ENCODE data around the gene LRGUK.

The LRGUK gene

DNA sequence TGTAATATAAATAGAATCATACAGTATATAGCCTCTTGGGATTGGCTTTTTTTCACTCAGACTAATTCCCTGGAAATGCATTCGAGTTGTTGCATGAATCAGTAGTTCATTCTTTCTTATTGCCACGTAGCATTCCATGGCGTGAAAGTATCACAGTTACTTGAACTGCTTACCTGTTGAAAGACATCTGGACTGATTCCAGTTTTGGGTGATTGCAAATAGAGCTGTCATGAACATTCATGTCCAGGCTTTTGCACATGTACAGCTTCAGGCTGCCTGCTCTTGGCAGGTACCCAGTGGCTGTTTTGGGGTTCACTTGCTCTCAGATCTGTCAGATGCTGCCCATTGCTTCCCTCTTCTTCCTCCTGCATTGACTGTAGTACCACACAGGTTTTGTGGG is 54.9 kb downstream of the LRGUK start:
- ChIA-PET POLR2A (no interaction called here), CTCF (no interaction called here)
- H3K9me3 ChIP-seq (ENCODE audit: control insufficient read depth, insufficient read depth, low read depth, low read length) = no peaks in the 10 kb centered on the region
- H3K4me1 ChIP-seq (ENCODE audit: control insufficient read depth, insufficient read depth, low read length) = no peaks in the 10 kb centered on the region
- no peak for TF ChIP-seq FEZF1 (tag by site-specific recombination; IDR thresholded peaks at IDR 0.05)
- TF ChIP-seq, protein P1, sequence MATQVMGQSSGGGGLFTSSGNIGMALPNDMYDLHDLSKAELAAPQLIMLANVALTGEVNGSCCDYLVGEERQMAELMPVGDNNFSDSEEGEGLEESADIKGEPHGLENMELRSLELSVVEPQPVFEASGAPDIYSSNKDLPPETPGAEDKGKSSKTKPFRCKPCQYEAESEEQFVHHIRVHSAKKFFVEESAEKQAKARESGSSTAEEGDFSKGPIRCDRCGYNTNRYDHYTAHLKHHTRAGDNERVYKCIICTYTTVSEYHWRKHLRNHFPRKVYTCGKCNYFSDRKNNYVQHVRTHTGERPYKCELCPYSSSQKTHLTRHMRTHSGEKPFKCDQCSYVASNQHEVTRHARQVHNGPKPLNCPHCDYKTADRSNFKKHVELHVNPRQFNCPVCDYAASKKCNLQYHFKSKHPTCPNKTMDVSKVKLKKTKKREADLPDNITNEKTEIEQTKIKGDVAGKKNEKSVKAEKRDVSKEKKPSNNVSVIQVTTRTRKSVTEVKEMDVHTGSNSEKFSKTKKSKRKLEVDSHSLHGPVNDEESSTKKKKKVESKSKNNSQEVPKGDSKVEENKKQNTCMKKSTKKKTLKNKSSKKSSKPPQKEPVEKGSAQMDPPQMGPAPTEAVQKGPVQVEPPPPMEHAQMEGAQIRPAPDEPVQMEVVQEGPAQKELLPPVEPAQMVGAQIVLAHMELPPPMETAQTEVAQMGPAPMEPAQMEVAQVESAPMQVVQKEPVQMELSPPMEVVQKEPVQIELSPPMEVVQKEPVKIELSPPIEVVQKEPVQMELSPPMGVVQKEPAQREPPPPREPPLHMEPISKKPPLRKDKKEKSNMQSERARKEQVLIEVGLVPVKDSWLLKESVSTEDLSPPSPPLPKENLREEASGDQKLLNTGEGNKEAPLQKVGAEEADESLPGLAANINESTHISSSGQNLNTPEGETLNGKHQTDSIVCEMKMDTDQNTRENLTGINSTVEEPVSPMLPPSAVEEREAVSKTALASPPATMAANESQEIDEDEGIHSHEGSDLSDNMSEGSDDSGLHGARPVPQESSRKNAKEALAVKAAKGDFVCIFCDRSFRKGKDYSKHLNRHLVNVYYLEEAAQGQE (tag by site-specific recombination; IDR thresholded peaks at IDR 0.05) = no peak
- TF ChIP-seq ZNF19 (tag by site-specific recombination; IDR thresholded peaks at IDR 0.05; ENCODE audit: low read depth) = no peak
- no peak for TF ChIP-seq ZNF266 (tag by site-specific recombination; IDR thresholded peaks at IDR 0.05; ENCODE audit: low read depth)
- no peak for TF ChIP-seq ZNF830 (tag by site-specific recombination; IDR thresholded peaks at IDR 0.05; ENCODE audit: low read depth)
- no peak for TF ChIP-seq ZIC2 (tag by site-specific recombination; IDR thresholded peaks at IDR 0.05)
- no peak for TF ChIP-seq HOXD13 (CRISPR knock-in tag; IDR thresholded peaks at IDR 0.05; ENCODE audit: borderline replicate concordance)
- TF ChIP-seq ZFP37 (tag by site-specific recombination; IDR thresholded peaks at IDR 0.05) = no peak
- no peak for TF ChIP-seq ZNF510 (tag by site-specific recombination; IDR thresholded peaks at IDR 0.05; ENCODE audit: insufficient replicate concordance)
- no peak for TF ChIP-seq ZNF791 (tag by site-specific recombination; IDR thresholded peaks at IDR 0.05)
- TF ChIP-seq ZNF549 (tag by site-specific recombination; IDR thresholded peaks at IDR 0.05) = no peak
- no peak for TF ChIP-seq ZSCAN4 (tag by site-specific recombination; IDR thresholded peaks at IDR 0.05)
- TF ChIP-seq, protein P2, sequence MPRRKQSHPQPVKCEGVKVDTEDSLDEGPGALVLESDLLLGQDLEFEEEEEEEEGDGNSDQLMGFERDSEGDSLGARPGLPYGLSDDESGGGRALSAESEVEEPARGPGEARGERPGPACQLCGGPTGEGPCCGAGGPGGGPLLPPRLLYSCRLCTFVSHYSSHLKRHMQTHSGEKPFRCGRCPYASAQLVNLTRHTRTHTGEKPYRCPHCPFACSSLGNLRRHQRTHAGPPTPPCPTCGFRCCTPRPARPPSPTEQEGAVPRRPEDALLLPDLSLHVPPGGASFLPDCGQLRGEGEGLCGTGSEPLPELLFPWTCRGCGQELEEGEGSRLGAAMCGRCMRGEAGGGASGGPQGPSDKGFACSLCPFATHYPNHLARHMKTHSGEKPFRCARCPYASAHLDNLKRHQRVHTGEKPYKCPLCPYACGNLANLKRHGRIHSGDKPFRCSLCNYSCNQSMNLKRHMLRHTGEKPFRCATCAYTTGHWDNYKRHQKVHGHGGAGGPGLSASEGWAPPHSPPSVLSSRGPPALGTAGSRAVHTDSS (tag by site-specific recombination; IDR thresholded peaks at IDR 0.05) = no peak
- TF ChIP-seq, protein P3, sequence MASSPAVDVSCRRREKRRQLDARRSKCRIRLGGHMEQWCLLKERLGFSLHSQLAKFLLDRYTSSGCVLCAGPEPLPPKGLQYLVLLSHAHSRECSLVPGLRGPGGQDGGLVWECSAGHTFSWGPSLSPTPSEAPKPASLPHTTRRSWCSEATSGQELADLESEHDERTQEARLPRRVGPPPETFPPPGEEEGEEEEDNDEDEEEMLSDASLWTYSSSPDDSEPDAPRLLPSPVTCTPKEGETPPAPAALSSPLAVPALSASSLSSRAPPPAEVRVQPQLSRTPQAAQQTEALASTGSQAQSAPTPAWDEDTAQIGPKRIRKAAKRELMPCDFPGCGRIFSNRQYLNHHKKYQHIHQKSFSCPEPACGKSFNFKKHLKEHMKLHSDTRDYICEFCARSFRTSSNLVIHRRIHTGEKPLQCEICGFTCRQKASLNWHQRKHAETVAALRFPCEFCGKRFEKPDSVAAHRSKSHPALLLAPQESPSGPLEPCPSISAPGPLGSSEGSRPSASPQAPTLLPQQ (tag by site-specific recombination; IDR thresholded peaks at IDR 0.05) = no peak
- H3K4me3 ChIP-seq (ENCODE audit: low read depth, low read length) = no peak overlapping the region
- H3K36me3 ChIP-seq (ENCODE audit: control insufficient read depth in 2 of 2, insufficient read depth in 1 of 2, low read length in 2 of 2) = no peaks in the 10 kb centered on the region
- H3K27ac ChIP-seq (ENCODE audit: extremely low read depth, low read depth, low read length) = no peak overlapping the region

DNA sequence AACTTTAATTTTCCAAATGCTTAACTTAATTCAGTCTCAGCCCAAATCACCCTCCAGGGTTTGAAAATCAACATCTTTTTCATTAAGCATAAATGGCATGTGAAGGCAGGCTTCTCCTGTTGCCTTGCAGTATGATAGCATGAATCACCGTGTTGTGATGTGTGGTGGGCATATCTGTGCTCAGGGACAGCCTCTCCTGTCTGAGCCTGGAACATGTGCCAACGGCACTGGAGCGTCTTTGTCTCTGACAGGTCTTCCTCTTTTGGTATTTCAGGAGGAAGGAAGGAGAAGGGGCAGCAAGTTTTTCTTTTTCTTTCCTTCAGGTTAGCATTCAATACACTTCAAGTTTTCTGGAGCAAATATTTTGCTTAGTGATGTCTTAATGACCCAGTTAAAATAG is 57.6 kb downstream of the LRGUK start:
- Histone ChIP-seq H3K27ac (ENCODE audit: extremely low read depth, low read depth, low read length) (no peak overlapping the region), H3K4me3 (ENCODE audit: low read depth, low read length) (no peak overlapping the region), H3K36me3 (ENCODE audit: control insufficient read depth in 2 of 2, insufficient read depth in 1 of 2, low read length in 2 of 2) (no peaks in the 10 kb centered on the region), H3K9me3 (ENCODE audit: control insufficient read depth, insufficient read depth, low read depth, low read length) (no peaks in the 10 kb centered on the region), H3K4me1 (ENCODE audit: control insufficient read depth, insufficient read depth, low read length) (no peaks in the 10 kb centered on the region)
- CTCF ChIA-PET = no interaction called here
- POLR2A ChIA-PET = no interaction called here
- TF ChIP-seq, protein P4, sequence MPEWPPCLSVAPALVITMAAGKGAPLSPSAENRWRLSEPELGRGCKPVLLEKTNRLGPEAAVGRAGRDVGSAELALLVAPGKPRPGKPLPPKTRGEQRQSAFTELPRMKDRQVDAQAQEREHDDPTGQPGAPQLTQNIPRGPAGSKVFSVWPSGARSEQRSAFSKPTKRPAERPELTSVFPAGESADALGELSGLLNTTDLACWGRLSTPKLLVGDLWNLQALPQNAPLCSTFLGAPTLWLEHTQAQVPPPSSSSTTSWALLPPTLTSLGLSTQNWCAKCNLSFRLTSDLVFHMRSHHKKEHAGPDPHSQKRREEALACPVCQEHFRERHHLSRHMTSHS (tag by site-specific recombination; IDR thresholded peaks at IDR 0.05) = no peak
- TF ChIP-seq, protein P5, sequence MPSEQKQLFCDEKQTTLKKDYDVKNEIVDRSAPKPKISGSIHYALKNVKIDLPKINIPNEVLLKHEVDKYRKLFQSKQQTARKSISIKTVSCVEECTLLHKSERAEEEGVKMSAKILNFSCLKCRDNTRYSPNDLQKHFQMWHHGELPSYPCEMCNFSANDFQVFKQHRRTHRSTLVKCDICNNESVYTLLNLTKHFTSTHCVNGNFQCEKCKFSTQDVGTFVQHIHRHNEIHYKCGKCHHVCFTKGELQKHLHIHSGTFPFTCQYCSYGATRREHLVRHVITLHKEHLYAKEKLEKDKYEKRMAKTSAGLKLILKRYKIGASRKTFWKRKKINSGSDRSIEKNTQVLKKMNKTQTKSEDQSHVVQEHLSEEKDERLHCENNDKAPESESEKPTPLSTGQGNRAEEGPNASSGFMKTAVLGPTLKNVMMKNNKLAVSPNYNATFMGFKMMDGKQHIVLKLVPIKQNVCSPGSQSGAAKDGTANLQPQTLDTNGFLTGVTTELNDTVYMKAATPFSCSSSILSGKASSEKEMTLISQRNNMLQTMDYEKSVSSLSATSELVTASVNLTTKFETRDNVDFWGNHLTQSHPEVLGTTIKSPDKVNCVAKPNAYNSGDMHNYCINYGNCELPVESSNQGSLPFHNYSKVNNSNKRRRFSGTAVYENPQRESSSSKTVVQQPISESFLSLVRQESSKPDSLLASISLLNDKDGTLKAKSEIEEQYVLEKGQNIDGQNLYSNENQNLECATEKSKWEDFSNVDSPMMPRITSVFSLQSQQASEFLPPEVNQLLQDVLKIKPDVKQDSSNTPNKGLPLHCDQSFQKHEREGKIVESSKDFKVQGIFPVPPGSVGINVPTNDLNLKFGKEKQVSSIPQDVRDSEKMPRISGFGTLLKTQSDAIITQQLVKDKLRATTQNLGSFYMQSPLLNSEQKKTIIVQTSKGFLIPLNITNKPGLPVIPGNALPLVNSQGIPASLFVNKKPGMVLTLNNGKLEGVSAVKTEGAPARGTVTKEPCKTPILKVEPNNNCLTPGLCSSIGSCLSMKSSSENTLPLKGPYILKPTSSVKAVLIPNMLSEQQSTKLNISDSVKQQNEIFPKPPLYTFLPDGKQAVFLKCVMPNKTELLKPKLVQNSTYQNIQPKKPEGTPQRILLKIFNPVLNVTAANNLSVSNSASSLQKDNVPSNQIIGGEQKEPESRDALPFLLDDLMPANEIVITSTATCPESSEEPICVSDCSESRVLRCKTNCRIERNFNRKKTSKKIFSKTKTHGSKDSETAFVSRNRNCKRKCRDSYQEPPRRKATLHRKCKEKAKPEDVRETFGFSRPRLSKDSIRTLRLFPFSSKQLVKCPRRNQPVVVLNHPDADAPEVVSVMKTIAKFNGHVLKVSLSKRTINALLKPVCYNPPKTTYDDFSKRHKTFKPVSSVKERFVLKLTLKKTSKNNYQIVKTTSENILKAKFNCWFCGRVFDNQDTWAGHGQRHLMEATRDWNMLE (tag by site-specific recombination; conservative IDR thresholded peaks at IDR 0.05; ENCODE audit: low read depth) = no peak
- TF ChIP-seq ZSCAN16 (tag by site-specific recombination; IDR thresholded peaks at IDR 0.05) = no peak
- TF ChIP-seq, protein P6, sequence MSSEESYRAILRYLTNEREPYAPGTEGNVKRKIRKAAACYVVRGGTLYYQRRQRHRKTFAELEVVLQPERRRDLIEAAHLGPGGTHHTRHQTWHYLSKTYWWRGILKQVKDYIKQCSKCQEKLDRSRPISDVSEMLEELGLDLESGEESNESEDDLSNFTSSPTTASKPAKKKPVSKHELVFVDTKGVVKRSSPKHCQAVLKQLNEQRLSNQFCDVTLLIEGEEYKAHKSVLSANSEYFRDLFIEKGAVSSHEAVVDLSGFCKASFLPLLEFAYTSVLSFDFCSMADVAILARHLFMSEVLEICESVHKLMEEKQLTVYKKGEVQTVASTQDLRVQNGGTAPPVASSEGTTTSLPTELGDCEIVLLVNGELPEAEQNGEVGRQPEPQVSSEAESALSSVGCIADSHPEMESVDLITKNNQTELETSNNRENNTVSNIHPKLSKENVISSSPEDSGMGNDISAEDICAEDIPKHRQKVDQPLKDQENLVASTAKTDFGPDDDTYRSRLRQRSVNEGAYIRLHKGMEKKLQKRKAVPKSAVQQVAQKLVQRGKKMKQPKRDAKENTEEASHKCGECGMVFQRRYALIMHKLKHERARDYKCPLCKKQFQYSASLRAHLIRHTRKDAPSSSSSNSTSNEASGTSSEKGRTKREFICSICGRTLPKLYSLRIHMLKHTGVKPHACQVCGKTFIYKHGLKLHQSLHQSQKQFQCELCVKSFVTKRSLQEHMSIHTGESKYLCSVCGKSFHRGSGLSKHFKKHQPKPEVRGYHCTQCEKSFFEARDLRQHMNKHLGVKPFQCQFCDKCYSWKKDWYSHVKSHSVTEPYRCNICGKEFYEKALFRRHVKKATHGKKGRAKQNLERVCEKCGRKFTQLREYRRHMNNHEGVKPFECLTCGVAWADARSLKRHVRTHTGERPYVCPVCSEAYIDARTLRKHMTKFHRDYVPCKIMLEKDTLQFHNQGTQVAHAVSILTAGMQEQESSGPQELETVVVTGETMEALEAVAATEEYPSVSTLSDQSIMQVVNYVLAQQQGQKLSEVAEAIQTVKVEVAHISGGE (tag by site-specific recombination; conservative IDR thresholded peaks at IDR 0.05; ENCODE audit: low read depth) = no peak

Measured in HEK293 (cell line).